ENCODE data around the gene ENTPD1.
"Not testable (repeated sequence)": the region's sequence is repeated elsewhere in the genome, so short reads cannot be mapped to it uniquely, and the experiment has no call there.

ENTPD1 gene, protein sequence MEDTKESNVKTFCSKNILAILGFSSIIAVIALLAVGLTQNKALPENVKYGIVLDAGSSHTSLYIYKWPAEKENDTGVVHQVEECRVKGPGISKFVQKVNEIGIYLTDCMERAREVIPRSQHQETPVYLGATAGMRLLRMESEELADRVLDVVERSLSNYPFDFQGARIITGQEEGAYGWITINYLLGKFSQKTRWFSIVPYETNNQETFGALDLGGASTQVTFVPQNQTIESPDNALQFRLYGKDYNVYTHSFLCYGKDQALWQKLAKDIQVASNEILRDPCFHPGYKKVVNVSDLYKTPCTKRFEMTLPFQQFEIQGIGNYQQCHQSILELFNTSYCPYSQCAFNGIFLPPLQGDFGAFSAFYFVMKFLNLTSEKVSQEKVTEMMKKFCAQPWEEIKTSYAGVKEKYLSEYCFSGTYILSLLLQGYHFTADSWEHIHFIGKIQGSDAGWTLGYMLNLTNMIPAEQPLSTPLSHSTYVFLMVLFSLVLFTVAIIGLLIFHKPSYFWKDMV

GRCh38 chr10:95756041-95756761 lies at the start of gene ENTPD1:
TSS of gene ENTPD1 (plus strand) at chr10:95756163. CDS start at chr10:95756240, 77 bp downstream.
- DNase-seq: no peak

GRCh38 chr10:95706573-95706972 lies 49.4 kb upstream of the ENTPD1 start:
- no peak for DNase-seq

DNA sequence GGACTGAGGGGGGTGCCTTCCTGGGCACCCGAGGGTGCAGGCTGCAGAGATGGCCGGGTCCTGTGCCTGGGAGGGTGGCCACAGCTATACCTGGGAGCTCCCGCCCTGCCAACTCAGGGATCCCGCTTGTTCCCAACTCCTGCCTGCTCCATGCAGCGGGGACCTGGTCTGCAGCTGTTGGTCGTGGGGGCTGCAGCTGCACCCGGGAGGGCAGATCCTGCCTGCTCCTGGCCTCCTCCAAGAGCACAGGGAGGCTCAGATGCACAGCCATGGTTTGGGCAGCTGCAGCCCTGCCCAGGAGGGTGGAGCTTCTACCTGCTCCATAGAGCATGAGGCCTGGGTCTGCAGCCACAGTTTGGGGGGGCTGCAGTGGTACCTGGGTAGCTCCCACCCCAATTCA lies 49.0 kb upstream of the ENTPD1 start:
- DNase-seq: no peak

- no peak for DNase-seq
Measured at GRCh38 chr10:95711492-95711891, 44.5 kb upstream of the ENTPD1 start.

GRCh38 chr10:95716466-95716865 lies 39.5 kb upstream of the ENTPD1 start:
- no peak for DNase-seq

DNA sequence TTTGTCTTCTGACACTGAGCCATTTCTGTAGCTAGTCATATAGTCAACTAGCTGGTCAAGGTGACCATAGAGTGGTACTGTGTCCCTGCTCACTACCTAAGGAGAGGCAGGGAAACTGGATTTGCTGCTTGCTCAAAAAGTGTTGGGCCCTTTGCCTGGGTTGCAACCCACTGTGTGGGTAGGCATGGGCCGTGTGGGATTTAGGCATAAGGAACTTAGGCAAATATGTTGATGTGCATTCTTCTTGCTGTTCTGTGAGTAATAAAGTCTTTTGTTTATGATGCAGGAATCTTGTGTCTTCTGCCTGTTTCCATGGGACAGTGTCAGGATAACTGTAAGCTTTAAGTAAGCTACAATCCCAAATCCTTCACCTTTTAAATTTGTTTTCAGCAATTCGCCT lies 39.1 kb upstream of the ENTPD1 start:
- no peak for DNase-seq

DNA sequence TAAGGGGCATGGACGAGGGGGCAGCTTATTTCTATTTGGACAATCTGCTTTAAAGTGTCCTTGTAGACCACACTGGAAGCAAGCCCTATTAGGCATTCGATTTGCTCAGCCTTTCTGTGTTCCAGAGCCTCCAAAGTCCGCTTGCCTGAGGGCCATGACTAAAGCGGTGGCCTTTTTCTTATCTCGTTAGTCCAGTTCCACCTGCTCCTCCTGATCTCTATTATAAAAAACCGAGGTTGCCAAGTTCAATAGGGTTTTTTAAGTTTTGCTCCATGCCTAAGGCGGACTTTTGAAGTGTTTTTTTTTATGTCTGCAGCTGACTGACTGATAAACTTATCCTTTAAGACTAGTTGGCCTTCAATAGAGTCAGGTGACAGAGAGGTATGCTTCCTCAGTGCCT lies 35.2 kb upstream of the ENTPD1 start:
- not testable (repeated sequence) for DNase-seq

GRCh38 chr10:95722496-95722895 lies 33.5 kb upstream of the ENTPD1 start:
- not testable (repeated sequence) for DNase-seq

DNA sequence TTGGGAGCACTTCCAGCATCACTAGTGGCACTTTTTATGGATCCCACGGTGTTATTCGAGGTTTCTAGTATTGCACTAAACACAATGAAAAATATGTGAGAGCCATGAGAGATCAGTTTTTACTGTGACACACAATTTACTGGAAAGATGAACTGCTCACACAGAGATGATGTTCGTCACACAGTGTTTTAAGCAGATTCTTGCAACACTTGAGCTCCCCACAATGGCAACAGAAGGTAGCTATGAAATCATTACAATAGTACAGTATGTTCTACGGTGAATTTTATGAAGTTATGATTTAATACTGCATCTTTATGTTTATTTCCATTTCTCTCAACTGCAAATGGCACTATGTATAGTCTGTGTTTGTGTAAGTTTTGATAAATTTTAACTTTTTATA lies 27.4 kb upstream of the ENTPD1 start:
- DNase-seq: no peak

GRCh38 chr10:95729323-95730055 lies 26.5 kb upstream of the ENTPD1 start:
- no peak for DNase-seq

DNA sequence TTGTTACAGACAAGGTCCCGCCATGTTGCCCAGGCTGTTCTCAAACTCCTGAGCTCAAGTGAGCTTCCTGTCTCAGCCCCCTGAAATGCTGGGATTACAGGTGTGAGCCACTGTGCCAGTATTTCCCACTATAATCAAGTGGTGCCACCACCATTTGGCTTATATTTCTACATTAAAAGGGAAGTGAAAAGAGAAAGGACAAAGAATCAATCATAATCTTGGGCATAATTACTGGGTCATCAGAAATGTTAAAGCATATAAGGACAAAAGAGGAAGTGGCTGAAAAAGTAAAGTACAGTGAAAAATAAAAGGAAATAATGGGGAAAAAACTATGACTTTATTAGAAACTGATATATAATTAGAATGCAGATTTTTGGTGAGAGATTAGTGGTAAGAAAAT lies 25.7 kb upstream of the ENTPD1 start:
- no peak for DNase-seq

DNA sequence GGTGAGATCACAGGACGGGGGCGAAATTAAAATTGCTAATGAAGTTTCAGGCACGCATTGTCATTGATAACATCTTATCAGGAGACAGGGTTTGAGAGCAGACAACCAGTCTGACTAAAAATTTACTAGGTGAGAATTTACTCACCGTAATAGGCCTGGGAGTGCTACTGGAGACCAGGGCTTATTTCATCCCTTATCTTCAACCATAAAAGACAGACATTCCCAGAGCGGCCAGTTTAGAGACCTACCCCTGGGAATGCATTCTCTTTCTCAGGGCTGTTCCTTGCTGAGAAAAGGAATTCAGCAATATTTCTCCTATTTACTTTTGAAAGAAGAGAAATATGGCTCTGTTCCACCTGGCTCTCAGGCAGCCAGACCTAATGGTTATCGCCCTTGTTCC lies 23.1 kb upstream of the ENTPD1 start:
- DNase-seq: not testable (repeated sequence)

GRCh38 chr10:95739056-95739455 lies 16.9 kb upstream of the ENTPD1 start:
- DNase-seq: no peak

DNA sequence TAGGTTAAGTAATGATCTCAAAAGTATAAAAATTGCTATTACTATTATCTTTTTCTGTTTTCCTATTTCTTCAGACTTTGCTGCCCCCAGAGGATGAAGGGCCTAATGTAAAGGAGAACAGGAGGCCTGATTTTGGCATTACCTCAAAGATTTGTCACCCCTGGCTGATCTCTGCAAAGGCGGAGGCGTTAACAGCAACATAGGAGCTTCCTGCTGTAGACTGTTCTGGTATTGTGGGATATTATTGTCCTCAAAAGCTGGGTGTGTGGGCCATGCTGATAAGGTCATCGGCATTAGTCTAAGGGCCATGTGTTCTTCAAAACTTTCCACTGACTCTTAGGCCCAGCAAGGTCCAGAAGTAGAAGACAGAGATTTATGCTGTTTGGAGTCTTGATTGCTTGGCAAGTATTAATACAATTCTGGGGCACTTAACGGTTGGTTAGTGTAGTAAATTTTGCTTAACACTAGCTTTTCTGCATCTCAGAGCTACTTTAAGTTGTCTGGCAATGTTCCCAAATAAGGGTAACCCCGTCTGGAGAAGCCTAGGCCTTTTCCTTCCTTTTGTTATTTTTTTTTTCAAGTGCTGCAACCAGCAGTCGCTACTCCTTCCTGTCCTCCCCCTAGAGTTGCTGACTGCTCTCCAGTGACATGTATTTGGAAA lies 14.0 kb upstream of the ENTPD1 start:
- DNase-seq: no peak

DNA sequence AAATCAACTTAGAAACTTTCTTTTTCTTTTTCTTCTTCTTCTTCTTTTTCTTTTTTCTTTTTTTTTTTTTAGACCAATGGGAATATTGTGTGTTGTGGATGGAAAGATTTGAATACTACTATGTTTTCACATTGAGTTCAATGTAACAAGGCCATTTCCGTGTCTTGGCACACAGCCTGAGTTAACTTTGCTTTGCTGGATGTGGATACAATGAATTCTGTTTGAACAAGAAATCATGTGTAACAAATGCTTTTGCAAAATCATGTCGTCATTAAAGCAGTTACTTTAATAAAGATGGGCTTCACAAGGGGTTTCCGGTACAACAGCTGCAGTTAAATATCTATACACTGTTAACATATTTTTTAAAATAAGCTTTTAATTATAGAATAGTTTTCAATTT lies 13.5 kb upstream of the ENTPD1 start:
- no peak for DNase-seq

- DNase-seq: no peak
Measured at GRCh38 chr10:95742962-95743535, 12.9 kb upstream of the ENTPD1 start.

GRCh38 chr10:95745501-95745900 lies 10.5 kb upstream of the ENTPD1 start:
- DNase-seq: no peak

DNA sequence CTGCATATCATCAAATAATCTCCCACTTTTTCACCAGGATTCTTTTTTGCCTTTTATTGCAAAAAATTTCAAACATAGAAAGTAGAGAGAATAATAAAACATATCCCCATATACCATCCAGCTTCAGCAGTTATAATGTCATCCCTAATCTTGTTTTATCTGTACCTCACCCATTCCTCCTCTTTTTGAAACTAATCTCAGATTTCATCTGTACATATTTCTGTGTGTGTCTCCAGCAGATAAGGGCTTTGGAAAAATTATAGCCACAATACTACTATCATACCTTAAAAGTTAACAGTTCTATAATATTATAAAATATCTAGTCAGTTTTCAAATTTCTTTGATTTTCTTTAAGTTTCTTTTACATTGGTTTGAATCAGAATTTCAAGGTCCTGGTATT lies 7.6 kb upstream of the ENTPD1 start:
- no peak for DNase-seq

DNA sequence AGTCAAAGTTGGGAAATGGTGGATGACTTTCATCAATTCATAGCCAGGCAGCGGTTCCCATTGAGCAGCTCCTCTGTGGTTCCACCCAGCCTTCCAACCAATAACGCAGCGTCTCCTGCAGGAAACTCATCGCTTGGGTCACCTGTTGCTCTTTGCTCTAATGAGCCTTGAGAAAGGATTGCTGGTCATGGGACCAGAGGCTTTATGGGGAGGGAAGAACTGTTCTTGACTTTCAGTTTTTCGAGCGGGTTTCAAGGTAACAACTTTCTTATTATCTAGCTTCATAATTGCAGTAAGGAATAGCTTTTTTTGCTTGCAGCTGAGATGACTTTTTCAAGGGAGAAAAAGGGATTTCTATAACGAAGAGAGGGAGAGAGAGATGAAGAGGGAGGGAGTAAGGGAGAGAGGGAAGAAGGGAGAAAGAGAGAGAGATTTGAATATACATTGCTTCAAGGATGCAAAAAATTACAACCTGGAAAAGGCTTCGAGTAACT lies 405 bp upstream of the ENTPD1 start:
- DNase-seq: no peak

DNA sequence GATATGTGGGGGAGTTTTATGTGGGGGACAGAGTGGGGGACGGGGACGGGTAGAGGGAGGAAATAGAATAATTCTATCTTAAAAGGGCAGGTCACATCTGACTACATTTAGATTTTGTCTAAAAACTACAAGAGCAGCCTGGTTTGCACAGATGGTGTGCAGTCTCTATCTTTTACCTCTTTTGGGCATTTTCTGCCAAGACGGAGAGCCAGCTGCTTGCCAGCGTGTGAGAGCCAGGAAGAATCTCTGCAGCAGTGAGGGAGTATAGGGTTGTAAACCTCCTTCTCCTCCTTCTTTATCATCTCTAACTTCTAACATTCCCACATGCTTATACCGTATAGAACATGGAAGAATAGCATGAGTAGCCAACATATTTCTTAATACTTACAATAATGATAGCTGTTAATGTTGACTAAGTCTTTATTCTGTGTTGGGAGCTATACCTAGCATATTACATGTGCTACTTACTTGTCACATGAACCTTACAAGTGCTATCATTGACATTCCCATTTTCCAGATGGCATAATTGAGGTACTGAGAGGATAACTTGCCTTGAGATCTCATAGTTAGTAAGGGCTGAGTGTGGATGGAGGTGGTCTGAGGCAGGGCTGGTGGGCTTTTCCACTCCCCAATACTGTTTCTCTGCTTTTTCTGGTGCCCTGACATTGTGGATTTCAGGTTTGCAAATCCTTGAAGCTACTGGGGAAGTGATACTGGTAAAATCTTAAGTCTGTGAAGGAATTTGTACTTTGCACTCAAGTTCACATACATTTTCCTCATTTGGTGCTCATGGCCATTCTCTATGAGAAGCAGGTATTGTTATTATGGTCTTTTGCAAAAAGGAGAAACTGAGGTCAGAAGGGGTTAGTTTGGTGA lies 1.1 kb downstream of the ENTPD1 start:
- no peak for DNase-seq

DNA sequence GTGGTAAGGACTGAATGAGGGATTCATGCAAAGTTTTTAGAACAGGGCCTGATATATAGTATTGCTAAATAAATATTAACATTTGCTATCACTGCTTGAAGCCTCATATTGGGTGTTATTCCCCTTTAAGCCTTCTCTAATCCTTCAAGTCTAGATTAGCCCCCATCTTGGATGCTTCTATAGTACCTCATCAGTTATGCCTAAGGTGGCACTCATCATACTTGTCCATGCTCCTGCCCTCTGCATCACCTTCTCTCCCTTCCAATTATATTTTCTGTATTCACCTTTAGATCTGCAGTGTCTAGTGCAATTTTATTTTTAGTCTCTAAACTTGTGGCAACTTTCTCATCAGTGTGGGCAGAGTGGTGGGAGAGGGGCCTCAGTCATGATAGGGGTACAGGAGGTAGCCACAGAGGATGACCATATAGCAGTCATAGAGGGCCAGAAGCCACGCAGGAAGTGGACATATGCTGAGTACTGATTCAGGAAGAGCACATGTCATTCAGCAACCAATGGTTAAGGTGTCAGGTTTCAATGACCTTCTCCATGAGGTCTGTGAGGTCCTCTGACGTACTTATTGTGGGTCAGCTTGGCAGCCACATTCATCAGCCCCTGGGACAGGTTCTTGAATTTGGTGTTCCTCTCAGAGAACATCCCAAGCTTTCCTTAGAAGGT lies 2.5 kb downstream of the ENTPD1 start:
- DNase-seq: no peak

Data from activated naive CD4-positive, alpha-beta T cell treated with Interleukin-2 at 50 U/mL for 16 hours (primary cell).